ENCODE data around the gene FAM83E.
"Not testable (repeated sequence)": the region's sequence is repeated elsewhere in the genome, so short reads cannot be mapped to it uniquely, and the experiment has no call there.

Gene FAM83E

GRCh38 chr19:48608798-48609263, 6.0 kb downstream of the FAM83E start:
- no peak for DNase-seq

DNA sequence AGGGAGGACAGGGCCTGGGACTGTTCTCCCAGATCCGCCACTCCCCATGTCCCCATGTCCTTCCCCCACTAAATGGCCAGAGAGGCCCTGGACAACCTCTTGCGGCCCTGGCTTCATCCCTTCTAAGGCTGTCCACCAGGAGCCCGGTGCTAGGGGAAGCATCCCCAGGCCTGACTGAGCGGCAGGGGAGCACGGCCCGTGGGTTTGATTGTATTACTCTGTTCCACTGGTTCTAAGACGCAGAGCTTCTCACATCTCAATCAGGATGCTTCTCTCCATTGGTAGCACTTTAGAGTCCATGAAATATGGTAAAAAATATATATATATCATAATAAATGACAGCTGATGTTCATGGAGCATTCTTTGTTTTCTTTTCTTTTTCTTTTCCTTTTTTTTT, 7.5 kb downstream of the FAM83E start:
- no peak for DNase-seq

GRCh38 chr19:48606463-48607358, 8.2 kb downstream of the FAM83E start, which contains the start of gene SPACA4:
Gene SPACA4, plus strand, starts transcription at chr19:48606742. Its CDS starts 237 bp downstream, at chr19:48606979.
- DNase-seq, result no peak

DNA sequence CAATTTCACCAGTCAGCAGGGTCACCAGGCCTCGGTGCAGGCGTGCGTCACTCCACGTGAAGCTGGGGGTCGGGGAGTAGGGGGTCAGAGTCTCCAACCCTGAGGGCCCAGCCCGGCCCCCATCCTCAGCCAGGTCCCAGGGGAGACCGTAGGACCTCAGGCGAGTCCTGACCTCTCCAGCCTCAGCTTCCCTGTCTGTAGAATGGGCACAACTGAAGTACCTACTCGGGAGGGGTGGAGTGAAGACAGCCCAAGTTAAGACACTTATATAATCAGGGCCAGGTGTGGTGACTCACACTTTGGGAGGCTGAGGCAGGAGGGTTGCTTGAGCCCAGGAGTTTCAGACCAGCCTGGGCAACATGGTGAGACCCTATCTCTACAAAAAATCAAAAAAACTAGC, 11.0 kb downstream of the FAM83E start:
- DNase-seq, result no peak

DNA sequence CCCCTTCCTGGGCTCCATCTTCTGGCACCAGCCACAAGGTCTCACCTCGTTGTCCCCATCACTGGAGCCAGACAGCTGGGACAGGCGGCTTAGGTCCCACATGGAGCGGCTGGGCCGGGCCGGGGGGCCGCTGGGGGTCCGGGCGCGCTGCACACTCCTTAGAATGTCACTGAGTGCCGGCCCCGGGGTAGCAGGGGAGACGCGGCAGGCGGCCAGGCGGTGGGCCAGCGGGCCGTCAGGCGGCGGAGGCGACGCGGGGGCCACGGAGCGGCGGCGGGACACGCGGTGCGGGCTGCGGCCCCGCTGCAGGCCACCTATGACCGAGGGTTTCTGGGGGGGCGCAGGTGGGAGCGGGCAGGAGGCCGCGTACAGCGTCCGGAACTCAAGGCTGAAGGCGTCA, 11.4 kb downstream of the FAM83E start:
- DNase-seq, result no peak

DNA sequence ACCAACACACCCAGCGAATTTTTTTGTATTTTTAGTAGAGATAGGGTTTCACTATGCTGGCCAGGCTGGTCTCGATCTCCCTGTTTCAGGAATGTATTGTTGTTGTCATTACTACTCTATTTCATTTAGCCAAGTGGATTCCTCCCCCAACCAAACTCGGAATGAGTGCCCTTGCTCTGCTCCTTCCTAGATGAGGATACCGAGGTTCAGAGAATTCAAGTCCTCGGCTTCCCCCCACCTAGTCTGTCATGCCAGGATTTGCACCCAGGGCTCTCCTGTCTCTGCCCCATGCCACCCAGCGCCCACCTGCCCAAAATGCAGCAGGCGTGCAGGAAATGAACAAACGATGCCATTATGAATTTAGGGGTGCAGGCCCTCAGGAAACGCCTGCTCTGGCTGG, 11.9 kb downstream of the FAM83E start:
- DNase-seq, result no peak

- DNase-seq, result no peak
Measured at GRCh38 chr19:48600679-48601417, 14.0 kb downstream of the FAM83E start.

GRCh38 chr19:48598996-48599700, 15.7 kb downstream of the FAM83E start:
- DNase-seq, result no peak

GRCh38 chr19:48596679-48597465, 18.0 kb downstream of the FAM83E start:
- no peak for DNase-seq

GRCh38 chr19:48596237-48596636, 18.6 kb downstream of the FAM83E start:
- no peak for DNase-seq

DNA sequence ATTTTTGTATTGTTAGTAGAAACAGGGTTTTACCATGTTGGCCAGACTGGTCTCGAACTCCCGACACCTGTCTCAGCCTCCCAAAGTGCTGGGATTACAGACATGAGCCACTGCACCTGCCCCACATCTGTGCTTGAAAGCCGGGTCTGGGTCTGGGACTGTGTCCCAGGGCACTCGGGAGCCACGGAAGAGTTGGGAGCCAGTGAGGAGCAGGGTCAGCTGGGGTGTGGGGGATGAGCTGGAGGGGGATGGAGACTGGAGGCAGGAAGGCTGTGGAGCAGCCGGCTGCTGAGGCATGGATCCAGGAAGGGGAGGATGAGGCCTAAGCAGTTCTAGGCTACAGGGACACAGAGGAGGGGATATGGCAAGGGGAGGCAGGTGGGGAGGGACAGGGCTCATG, 19.0 kb downstream of the FAM83E start:
- DNase-seq, result no peak

- no peak for DNase-seq
Measured at GRCh38 chr19:48595171-48595570, 19.7 kb downstream of the FAM83E start.

DNA sequence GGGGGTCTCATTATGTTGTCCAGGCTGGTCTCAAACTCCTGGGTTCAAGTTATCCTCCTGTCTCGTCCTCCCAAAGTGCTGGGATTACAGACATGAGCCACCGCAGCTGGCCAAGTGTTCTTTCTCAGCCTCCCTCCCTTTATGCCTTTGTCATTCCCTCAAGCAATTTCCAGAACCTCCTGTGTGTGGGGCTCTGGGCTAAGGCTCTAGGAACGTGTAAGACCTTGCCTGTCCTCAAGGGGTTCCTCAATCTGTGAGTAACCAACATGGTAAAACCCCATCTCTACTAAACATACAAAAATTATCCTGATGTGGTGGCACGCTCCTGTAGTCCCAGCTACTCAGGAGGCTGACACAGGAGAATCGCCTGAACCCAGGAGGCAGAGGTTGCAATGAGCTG, 23.9 kb downstream of the FAM83E start:
- DNase-seq, result no peak

DNA sequence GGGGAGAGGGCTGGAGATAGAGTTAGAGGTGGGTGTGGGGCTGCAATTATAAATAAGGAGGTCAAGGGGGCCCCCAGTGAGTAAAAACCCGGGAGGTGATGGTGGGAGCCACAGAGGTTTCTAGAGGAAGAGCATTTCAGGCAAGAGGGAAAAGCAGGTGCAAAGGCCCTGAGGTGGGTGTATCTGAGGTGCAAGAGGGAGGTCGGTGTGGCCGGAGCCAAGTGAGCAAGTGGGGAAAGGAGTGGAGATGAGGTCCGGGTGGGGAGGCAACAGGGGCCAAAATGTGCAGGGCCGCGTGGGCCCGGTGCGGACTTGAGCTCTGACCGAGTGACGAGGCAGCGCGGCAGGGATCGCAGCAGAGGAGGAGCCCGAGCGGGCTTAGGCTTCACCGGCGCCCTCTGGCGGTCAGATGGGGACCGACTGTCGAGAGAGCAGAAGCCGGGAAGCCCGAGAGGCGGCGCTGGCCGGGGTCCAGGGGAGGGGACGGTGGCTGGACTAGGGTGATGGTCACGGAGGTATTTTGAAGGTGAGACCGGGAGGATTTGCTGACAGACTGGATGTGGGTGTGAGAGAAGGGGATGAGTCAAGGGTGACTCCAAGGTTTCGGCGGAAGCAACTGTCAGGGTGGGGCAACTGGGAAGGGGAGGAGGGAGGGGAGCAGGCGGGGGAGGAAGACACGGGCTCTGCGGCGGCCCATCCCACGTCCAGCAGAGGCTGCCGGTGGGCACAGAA, 26.0 kb downstream of the FAM83E start:
- peak; percentile 63 for DNase-seq

DNA sequence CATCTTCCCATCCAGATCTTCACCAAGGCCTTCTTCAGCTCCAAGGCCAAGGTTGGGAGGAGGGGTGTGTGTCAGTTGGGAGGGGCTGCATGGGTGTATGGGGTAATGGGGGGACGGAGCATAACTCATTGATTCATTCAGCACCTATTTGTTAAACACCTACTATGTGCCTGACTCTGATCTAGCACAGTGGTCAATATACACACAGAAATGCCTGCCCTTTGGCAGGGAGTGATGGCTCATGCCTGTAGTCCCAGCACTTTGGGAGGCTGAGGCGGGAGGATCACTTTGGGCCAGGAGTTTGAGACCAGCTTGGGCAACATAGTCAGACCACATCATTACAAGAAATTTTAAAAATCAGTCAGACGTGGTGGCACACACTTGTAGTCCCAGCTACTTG, 27.5 kb downstream of the FAM83E start:
- no peak for DNase-seq

GRCh38 chr19:48582168-48582567, 32.7 kb downstream of the FAM83E start:
- DNase-seq, result no peak

- DNase-seq, result no peak
Measured at GRCh38 chr19:48578891-48579290, 36.0 kb downstream of the FAM83E start.

GRCh38 chr19:48577908-48578307, 37.0 kb downstream of the FAM83E start:
- DNase-seq, result not testable (repeated sequence)

GRCh38 chr19:48575931-48576622, 38.8 kb downstream of the FAM83E start:
- no peak for DNase-seq

- DNase-seq, result no peak
Measured at GRCh38 chr19:48573163-48573505, 41.7 kb downstream of the FAM83E start.

Data from activated gamma-delta T cell (primary cell).